CD4-positive, alpha-beta memory T cell (primary cell): ENCODE data around the gene SUCO. TPM values are rescaled to one million over a fixed set of nuclear protein-coding genes. Genes with fewer than 3 reads are reported as not detected.
A peak's percentile ranks its signal among the peaks of the same experiment; 100 is the strongest.

ENCODE experiments used
- CTCF ChIA-PET: fragments of 350-600 bp; sonication (Branson Sonifier 250); formaldehyde crosslinking; loops from one replicate; lab custom pipeline; 2021; ENCODE audit warnings: inconsistent platforms; ENCODE audit not compliant: partially characterized antibody; lab: Charles Lee
- POLR2A ChIA-PET: fragments of 350-600 bp; sonication (Branson Sonifier 250); formaldehyde crosslinking; loops from one replicate; lab custom pipeline; 2021; ENCODE audit not compliant: partially characterized antibody; lab: Charles Lee
- DNase-seq, 5 donors: peaks; one replicate each; pipeline versions ENCODE4 v3.0.0 to v3.0.0-alpha.2; 2020 to 2022; ENCODE audit warnings: mixed read lengths in 1 of 5
- H3K27ac ChIP-seq: one replicate; pipeline ENCODE4 v1.7.0; 2013; ENCODE audit warnings: low read depth, low read length
- H3K27me3 ChIP-seq: 2 replicates; pipeline ENCODE4 v1.7.0; 2013; ENCODE audit warnings: mild to moderate bottlenecking, low read length, moderate library complexity; ENCODE audit not compliant: insufficient read depth
- H3K36me3 ChIP-seq: 2 replicates; pipeline ENCODE4 v1.7.0; 2013; ENCODE audit warnings: mild to moderate bottlenecking, low read length, moderate library complexity; ENCODE audit not compliant: insufficient read depth
- H3K4me1 ChIP-seq: 2 replicates; pipeline ENCODE4 v1.7.0; 2013; ENCODE audit warnings: mild to moderate bottlenecking, low read length, moderate library complexity; ENCODE audit not compliant: insufficient read depth
- H3K4me3 ChIP-seq, 2 donors: one replicate each; pipeline ENCODE4 v1.7.0; 2013; ENCODE audit warnings: low read length in 2 of 2, mild to moderate bottlenecking in 1 of 2
- H3K9me3 ChIP-seq, 2 donors: one replicate each; pipeline ENCODE4 v1.7.0; 2013; ENCODE audit warnings: low read length in 2 of 2, control low read depth in 1 of 2; ENCODE audit not compliant: control insufficient read depth in 1 of 2
- H3K27ac Mint-ChIP-seq, 7 donors: one replicate each; pipeline ENCODE4 v1.8.0; 2020 to 2021; ENCODE audit warnings: mixed read lengths in 7 of 7, mild to moderate bottlenecking in 6 of 7, inconsistent platforms in 3 of 7, moderate library complexity in 3 of 7
- H3K27me3 Mint-ChIP-seq, 2 donors: one replicate each; pipeline ENCODE4 v1.8.0; 2020 to 2021; ENCODE audit warnings: mixed read lengths in 2 of 2
- H3K36me3 Mint-ChIP-seq, 2 donors: one replicate each; pipeline ENCODE4 v1.8.0; 2020 to 2021; ENCODE audit warnings: mixed read lengths in 2 of 2, inconsistent platforms in 1 of 2, mild to moderate bottlenecking in 1 of 2
- H3K4me1 Mint-ChIP-seq, 4 donors: one replicate each; pipeline ENCODE4 v1.8.0; 2020 to 2021; ENCODE audit warnings: mixed read lengths in 4 of 4, mild to moderate bottlenecking in 1 of 4
- H3K4me3 Mint-ChIP-seq, 8 donors: one replicate each; pipeline ENCODE4 v1.8.0; 2020 to 2021; ENCODE audit warnings: mixed read lengths in 8 of 8, mild to moderate bottlenecking in 7 of 8, moderate library complexity in 6 of 8, inconsistent platforms in 3 of 8
- H3K9me3 Mint-ChIP-seq, 8 donors: one replicate each; pipeline ENCODE4 v1.8.0; 2020 to 2021; ENCODE audit warnings: mixed read lengths in 8 of 8, mild to moderate bottlenecking in 5 of 8, inconsistent platforms in 3 of 8, moderate library complexity in 1 of 8
- intact Hi-C: fragments of 100-400 bp; cut with micrococcal nuclease; formaldehyde crosslinking; loops from one replicate; pipeline ENCODE4 v1.15.1; 2023
- polyA plus RNA-seq, 2 donors: library from polyadenylated mRNA; unstranded; fragments of 300-500 nt; fragmentation: Illumina TruSeq; gene quantifications; one replicate each; pipeline ENCODE4 v1.2.3, GENCODE V29; 2021
- total RNA-seq, 2 experiments: library from RNA; stranded (reverse); gene quantifications; one replicate each; pipeline ENCODE4 v1.2.3, GENCODE V29; 2021

Gene SUCO
- total and polyA plus RNA-seq, 4 experiments from 2014 or later, result 12.2 to 74.4 (median 44.1) TPM

DNA sequence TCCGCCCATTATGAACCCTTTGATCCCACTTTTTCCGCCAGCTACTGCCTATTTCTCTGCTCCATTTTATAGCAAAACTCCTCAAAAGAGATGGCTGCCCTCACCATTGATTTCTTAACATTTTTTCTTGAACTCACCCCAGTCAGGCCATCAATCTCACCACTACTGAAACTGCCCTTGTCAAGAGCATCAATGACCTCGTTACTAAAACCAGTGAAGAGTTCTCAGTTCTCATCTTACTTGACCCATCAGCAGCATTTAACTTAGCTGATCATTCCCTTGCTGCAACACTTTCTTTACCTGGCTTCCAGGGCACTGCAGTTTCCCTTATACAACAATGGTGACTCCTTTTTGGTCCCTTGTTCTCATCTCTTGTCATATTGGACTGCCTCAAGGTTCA, 90.8 kb downstream of the SUCO start:
- H3K9me3 ChIP-seq, result peaks cover 0 to 9% of the 10 kb centered on the region in 2 donors
- Mint-ChIP-seq H3K36me3 (peaks cover 0 to 20% of the 10 kb centered on the region in 2 donors), H3K4me1 (peaks cover 12 to 25% (median 18%) of the 10 kb centered on the region in 4 donors), H3K9me3 (peaks cover 0 to 34% (median 21%) of the 10 kb centered on the region in 8 donors), H3K27me3 (no peaks in the 10 kb centered on the region), H3K27ac (peak overlapping the region in 1 of 7 donors; percentile 61), H3K4me3 (no peak overlapping the region)
- intact Hi-C loops, result no loop called here
- no peak overlapping the region for H3K27ac ChIP-seq
- ChIA-PET POLR2A (no interaction called here), CTCF (interaction anchor here (2.6 kb wide), 1 partner anchor 96 kb away, joined by 8 read pairs; no protein-coding TSS in a partner anchor)
- no peak for DNase-seq
- H3K36me3 ChIP-seq, result no peaks in the 10 kb centered on the region
- peaks cover 22% of the 10 kb centered on the region for H3K4me1 ChIP-seq
- no peak overlapping the region for H3K4me3 ChIP-seq
- no peaks in the 10 kb centered on the region for H3K27me3 ChIP-seq

GRCh38 chr1:172626845-172627244, 93.9 kb downstream of the SUCO start:
- H3K27ac ChIP-seq, result no peak overlapping the region
- Mint-ChIP-seq H3K4me1 (peaks cover 24 to 53% (median 37%) of the 10 kb centered on the region in 4 donors), H3K9me3 (peaks cover 0 to 8% (median 1%) of the 10 kb centered on the region in 8 donors), H3K27ac (no peak overlapping the region), H3K36me3 (peaks cover 0 to 5% of the 10 kb centered on the region in 2 donors), H3K4me3 (no peak overlapping the region), H3K27me3 (no peaks in the 10 kb centered on the region)
- no peaks in the 10 kb centered on the region for H3K36me3 ChIP-seq
- intact Hi-C loops, result loop anchor here (5.0 kb wide), 1 partner anchor 35 kb away; no protein-coding TSS in a partner anchor
- H3K4me3 ChIP-seq, result no peak overlapping the region
- CTCF ChIA-PET, result interaction anchor here (1.9 kb wide), 1 partner anchor 93 kb away, joined by 7 read pairs; no protein-coding TSS in a partner anchor
- H3K4me1 ChIP-seq, result peaks cover 31% of the 10 kb centered on the region
- H3K27me3 ChIP-seq, result no peaks in the 10 kb centered on the region
- no peaks in the 10 kb centered on the region for H3K9me3 ChIP-seq
- POLR2A ChIA-PET, result interaction anchor here (1.4 to 4.0 kb wide), 2 partner anchors 13 to 17 kb away, joined by 6 to 16 read pairs; no protein-coding TSS in a partner anchor
- DNase-seq, result no peak

GRCh38 chr1:172627702-172628101, 94.8 kb downstream of the SUCO start:
- no peaks in the 10 kb centered on the region for H3K9me3 ChIP-seq
- ChIA-PET POLR2A (interaction anchor here (0.9 to 4.0 kb wide), 6 partner anchors 11 to 97 kb away, joined by 3 to 16 read pairs (median 4); partner anchors contain the start of gene SUCO), CTCF (interaction anchor here (1.2 to 1.9 kb wide), 2 partner anchors 77 to 92 kb away, joined by 3 to 7 read pairs; no protein-coding TSS in a partner anchor)
- H3K4me3 ChIP-seq, result no peak overlapping the region
- intact Hi-C loops, result loop anchor here (1.0 to 5.0 kb wide), 2 partner anchors 12 to 35 kb away; no protein-coding TSS in a partner anchor
- peak in 4 of 5 donors; percentile 10 to 28 (median 24) for DNase-seq
- Mint-ChIP-seq H3K9me3 (peaks cover 0 to 1% (median 0%) of the 10 kb centered on the region in 8 donors), H3K27ac (peak overlapping the region in 5 of 7 donors; percentile 19 to 79 (median 69)), H3K4me1 (peaks cover 28 to 58% (median 43%) of the 10 kb centered on the region in 4 donors), H3K27me3 (no peaks in the 10 kb centered on the region), H3K4me3 (peak overlapping the region; percentile 1 to 75 (median 60)), H3K36me3 (no peaks in the 10 kb centered on the region)
- no peak overlapping the region for H3K27ac ChIP-seq
- no peaks in the 10 kb centered on the region for H3K27me3 ChIP-seq
- no peaks in the 10 kb centered on the region for H3K36me3 ChIP-seq
- peaks cover 31% of the 10 kb centered on the region for H3K4me1 ChIP-seq

DNA sequence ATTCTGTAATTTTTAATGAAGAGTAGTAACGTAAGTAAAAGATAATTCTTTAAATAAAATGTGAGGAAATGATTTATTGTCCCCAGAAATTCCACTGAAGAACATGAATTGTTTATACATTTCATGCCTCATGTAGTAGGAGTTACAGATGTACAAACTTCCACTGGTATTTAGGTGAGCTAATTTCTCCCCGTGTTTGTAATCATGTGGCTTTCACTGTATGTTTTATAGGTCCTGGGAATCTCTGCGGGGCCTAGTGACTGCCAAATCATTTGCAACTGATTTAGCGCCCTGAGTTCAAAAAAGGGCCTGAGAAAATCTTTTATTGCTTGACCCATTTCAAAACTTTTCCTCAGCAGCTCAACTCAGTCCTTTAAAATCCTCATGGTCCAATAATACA, 95.5 kb downstream of the SUCO start:
- H3K36me3 ChIP-seq, result no peaks in the 10 kb centered on the region
- Mint-ChIP-seq H3K27ac (no peak overlapping the region), H3K36me3 (no peaks in the 10 kb centered on the region), H3K4me1 (peaks cover 28 to 58% (median 43%) of the 10 kb centered on the region in 4 donors), H3K4me3 (peak overlapping the region in 3 of 8 donors; percentile 66 to 74 (median 72)), H3K9me3 (no peaks in the 10 kb centered on the region), H3K27me3 (no peaks in the 10 kb centered on the region)
- no peak overlapping the region for H3K4me3 ChIP-seq
- POLR2A ChIA-PET, result interaction anchor here (1.0 to 4.0 kb wide), 5 partner anchors 11 to 97 kb away, joined by 3 to 16 read pairs (median 4); partner anchors contain the start of gene SUCO
- H3K9me3 ChIP-seq, result no peaks in the 10 kb centered on the region
- intact Hi-C loops, result loop anchor here (1.0 to 5.0 kb wide), 2 partner anchors 11 to 34 kb away; no protein-coding TSS in a partner anchor
- DNase-seq, result no peak
- H3K4me1 ChIP-seq, result peaks cover 31% of the 10 kb centered on the region
- CTCF ChIA-PET, result interaction anchor here (1.2 to 1.9 kb wide), 2 partner anchors 76 to 91 kb away, joined by 3 to 7 read pairs; no protein-coding TSS in a partner anchor
- no peak overlapping the region for H3K27ac ChIP-seq
- H3K27me3 ChIP-seq, result no peaks in the 10 kb centered on the region

DNA sequence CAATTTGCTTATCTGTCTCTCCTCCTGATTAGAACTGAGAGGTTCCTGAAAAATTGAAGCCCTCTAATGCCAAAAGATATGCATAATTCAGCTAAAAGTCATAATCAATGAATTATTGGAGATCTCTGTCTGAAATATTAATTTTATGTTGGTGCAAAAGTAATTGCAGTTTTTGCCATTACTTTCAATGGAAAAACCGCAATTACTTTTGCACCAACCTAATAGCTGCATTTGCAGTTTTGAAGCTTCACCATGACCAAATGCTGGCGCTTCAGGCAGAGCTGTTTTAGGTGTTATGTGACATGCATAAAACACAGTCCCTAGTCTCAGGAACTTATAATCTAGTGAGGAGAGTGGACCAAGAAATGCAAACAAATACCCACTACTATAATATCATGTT, 96.2 kb downstream of the SUCO start:
- ChIA-PET CTCF (interaction anchor here (1.2 to 2.6 kb wide), 3 partner anchors 19 to 75 kb away, joined by 3 to 11 read pairs (median 6); partner anchors contain the start of gene FASLG), POLR2A (interaction anchor here (1.5 to 4.0 kb wide), 2 partner anchors 11 to 19 kb away, joined by 4 to 16 read pairs; no protein-coding TSS in a partner anchor)

DNA sequence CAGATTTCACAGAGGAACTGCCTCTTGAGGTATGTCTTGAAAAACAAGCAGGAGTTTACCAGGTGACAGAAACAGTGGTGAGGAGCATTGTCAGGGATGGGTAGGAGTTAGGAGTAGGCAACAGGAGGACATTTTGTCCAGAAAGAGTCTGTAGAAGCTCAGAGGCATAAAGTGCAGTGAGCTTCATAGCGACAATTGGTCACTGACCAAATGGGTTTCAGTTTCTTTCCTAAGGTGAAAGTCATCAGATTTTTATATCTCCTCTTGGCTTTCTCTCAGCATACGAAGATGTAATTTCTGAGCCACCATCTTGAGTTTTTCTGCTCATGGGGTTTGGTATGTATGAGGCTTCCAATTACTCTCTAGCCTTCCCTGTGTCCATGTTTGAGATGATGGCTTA, 96.7 kb downstream of the SUCO start:
- H3K4me3 ChIP-seq, result no peak overlapping the region
- H3K4me1 ChIP-seq, result peaks cover 31% of the 10 kb centered on the region
- intact Hi-C loops, result loop anchor here (5.0 kb wide), 1 partner anchor 33 kb away; no protein-coding TSS in a partner anchor
- Mint-ChIP-seq H3K4me3 (peak overlapping the region in 4 of 8 donors; percentile 14 to 54 (median 21)), H3K27ac (no peak overlapping the region), H3K9me3 (no peaks in the 10 kb centered on the region), H3K4me1 (peaks cover 28 to 64% (median 43%) of the 10 kb centered on the region in 4 donors), H3K27me3 (no peaks in the 10 kb centered on the region), H3K36me3 (no peaks in the 10 kb centered on the region)
- H3K9me3 ChIP-seq, result no peaks in the 10 kb centered on the region
- no peaks in the 10 kb centered on the region for H3K27me3 ChIP-seq
- ChIA-PET CTCF (interaction anchor here (1.0 to 2.6 kb wide), 4 partner anchors 20 to 90 kb away, joined by 3 to 11 read pairs (median 6); partner anchors contain the start of gene FASLG), POLR2A (interaction anchor here (1.5 to 4.0 kb wide), 2 partner anchors 10 to 20 kb away, joined by 4 to 16 read pairs; no protein-coding TSS in a partner anchor)
- no peak overlapping the region for H3K27ac ChIP-seq
- DNase-seq, result no peak
- H3K36me3 ChIP-seq, result no peaks in the 10 kb centered on the region

More for the DNA sequence above, 96.2 kb downstream of the SUCO start:
- intact Hi-C loops, result loop anchor here (5.0 kb wide), 1 partner anchor 33 kb away; no protein-coding TSS in a partner anchor
- Histone ChIP-seq H3K27me3 (no peaks in the 10 kb centered on the region), H3K36me3 (no peaks in the 10 kb centered on the region), H3K27ac (no peak overlapping the region), H3K9me3 (no peaks in the 10 kb centered on the region), H3K4me1 (peaks cover 31% of the 10 kb centered on the region), H3K4me3 (no peak overlapping the region)
- Mint-ChIP-seq H3K36me3 (no peaks in the 10 kb centered on the region), H3K27ac (no peak overlapping the region), H3K27me3 (no peaks in the 10 kb centered on the region), H3K4me1 (peaks cover 28 to 61% (median 43%) of the 10 kb centered on the region in 4 donors), H3K4me3 (peak overlapping the region in 2 of 8 donors; percentile 14 to 54), H3K9me3 (no peaks in the 10 kb centered on the region)
- DNase-seq, result no peak
